Measurements from ENCODE around the gene RTP2.
"Not testable (repeated sequence)": the region's sequence is repeated elsewhere in the genome, so short reads cannot be mapped to it uniquely, and the experiment has no call there.

RTP2 gene

GRCh38 chr3:187717572-187717971 is 15.2 kb upstream of the RTP2 start:
- no peak for DNase-seq (ENCODE audit: extremely low read depth in 1 of 2, low read depth in 1 of 2)

- peak in 1 of 2 donors; percentile 49 for DNase-seq (ENCODE audit: extremely low read depth in 1 of 2, low read depth in 1 of 2)
Observed at GRCh38 chr3:187714404-187714979, 12.1 kb upstream of the RTP2 start.

- DNase-seq (ENCODE audit: extremely low read depth in 1 of 2, low read depth in 1 of 2): no peak
Observed at GRCh38 chr3:187713504-187713903, 11.1 kb upstream of the RTP2 start.

- DNase-seq (ENCODE audit: extremely low read depth in 1 of 2, low read depth in 1 of 2): no peak
Observed at GRCh38 chr3:187709155-187709554, 6.8 kb upstream of the RTP2 start.

- DNase-seq (ENCODE audit: extremely low read depth in 1 of 2, low read depth in 1 of 2): no peak
Observed at GRCh38 chr3:187708696-187709095, 6.3 kb upstream of the RTP2 start.

- DNase-seq (ENCODE audit: extremely low read depth in 1 of 2, low read depth in 1 of 2): no peak
Observed at GRCh38 chr3:187706971-187707370, 4.6 kb upstream of the RTP2 start.

- DNase-seq (ENCODE audit: extremely low read depth in 1 of 2, low read depth in 1 of 2): no peak
Observed at GRCh38 chr3:187705164-187705563, 2.8 kb upstream of the RTP2 start.

GRCh38 chr3:187700249-187700648 is 2.1 kb downstream of the RTP2 start:
- no peak for DNase-seq (ENCODE audit: extremely low read depth in 1 of 2, low read depth in 1 of 2)

GRCh38 chr3:187698499-187699399 is 3.6 kb downstream of the RTP2 start:
- no peak for DNase-seq (ENCODE audit: extremely low read depth in 1 of 2, low read depth in 1 of 2)

- DNase-seq (ENCODE audit: extremely low read depth in 1 of 2, low read depth in 1 of 2): no peak
Observed at GRCh38 chr3:187696021-187696420, 6.3 kb downstream of the RTP2 start.

- no peak for DNase-seq (ENCODE audit: extremely low read depth in 1 of 2, low read depth in 1 of 2)
Observed at GRCh38 chr3:187695449-187695848, 6.9 kb downstream of the RTP2 start.

GRCh38 chr3:187694801-187695200 is 7.6 kb downstream of the RTP2 start:
- DNase-seq (ENCODE audit: extremely low read depth in 1 of 2, low read depth in 1 of 2): no peak

GRCh38 chr3:187693431-187693830 is 8.9 kb downstream of the RTP2 start:
- no peak for DNase-seq (ENCODE audit: extremely low read depth in 1 of 2, low read depth in 1 of 2)

- no peak for DNase-seq (ENCODE audit: extremely low read depth in 1 of 2, low read depth in 1 of 2)
Observed at GRCh38 chr3:187689984-187690383, 12.4 kb downstream of the RTP2 start.

GRCh38 chr3:187686621-187687273 is 15.6 kb downstream of the RTP2 start:
- DNase-seq (ENCODE audit: extremely low read depth in 1 of 2, low read depth in 1 of 2): no peak

- DNase-seq (ENCODE audit: extremely low read depth in 1 of 2, low read depth in 1 of 2): no peak
Observed at GRCh38 chr3:187685948-187686347, 16.4 kb downstream of the RTP2 start.

- DNase-seq (ENCODE audit: extremely low read depth in 1 of 2, low read depth in 1 of 2): no peak
Observed at GRCh38 chr3:187684880-187685279, 17.5 kb downstream of the RTP2 start.

GRCh38 chr3:187684444-187684843 is 17.9 kb downstream of the RTP2 start:
- DNase-seq (ENCODE audit: extremely low read depth in 1 of 2, low read depth in 1 of 2): no peak

- DNase-seq (ENCODE audit: extremely low read depth in 1 of 2, low read depth in 1 of 2): not testable (repeated sequence)
Observed at GRCh38 chr3:187681756-187682155, 20.6 kb downstream of the RTP2 start.

GRCh38 chr3:187679638-187680396 is 22.5 kb downstream of the RTP2 start:
- peak; percentile 15 to 37 for DNase-seq (ENCODE audit: extremely low read depth in 1 of 2, low read depth in 1 of 2)

- DNase-seq (ENCODE audit: extremely low read depth in 1 of 2, low read depth in 1 of 2): no peak
Observed at GRCh38 chr3:187678726-187679268, 23.6 kb downstream of the RTP2 start.
